ENCODE measurements around the gene AFG3L2. TPM values are rescaled to one million over a fixed set of nuclear protein-coding genes. Genes with fewer than 3 reads are reported as not detected.

The AFG3L2 gene
- total and polyA plus RNA-seq, 10 of the 15 experiments (the other 5 are each of a cell fraction or from before 2014, with no cell fraction given), result 21.0 to 72.7 (median 57.7) TPM

DNA sequence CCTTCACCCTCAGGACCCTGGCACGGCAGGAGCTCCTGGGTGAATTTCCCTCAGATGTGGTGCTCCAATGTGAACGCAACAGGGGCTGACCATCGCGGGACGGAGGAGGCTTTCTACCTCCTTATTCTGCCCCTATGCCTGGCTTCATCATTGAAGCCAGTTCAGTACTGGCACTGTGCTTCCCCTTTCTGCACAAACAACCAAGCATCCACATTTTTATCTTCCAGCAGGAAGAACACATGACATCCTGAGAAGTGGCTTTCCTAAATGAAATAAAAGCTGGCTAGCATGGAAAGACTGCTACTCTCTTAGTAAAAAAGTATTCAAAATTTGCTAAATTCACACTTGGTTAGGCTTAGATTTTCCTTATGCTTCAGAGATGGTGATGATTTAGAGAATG is 24.8 kb downstream of the AFG3L2 start:
- Histone ChIP-seq H3K4me1 (ENCODE audit: control insufficient read depth, insufficient read depth, low read length) (no peaks in the 10 kb centered on the region), H3K36me3 (ENCODE audit: control insufficient read depth in 2 of 2, insufficient read depth in 2 of 2, low read length in 1 of 2) (peaks cover 20 to 36% of the 10 kb centered on the region in 2 experiments), H3K27me3 (replicated peaks in 1 of 2; ENCODE audit: control insufficient read depth in 2 of 2, insufficient read depth in 2 of 2, low read length in 1 of 2) (no peaks in the 10 kb centered on the region), H3K9me3 (replicated peaks; ENCODE audit: control insufficient read depth, insufficient read depth, low read length) (no peaks in the 10 kb centered on the region), H3K4me2 (ENCODE audit: control insufficient read depth, insufficient read depth) (no peak overlapping the region), H3K9ac (ENCODE audit: control insufficient read depth, insufficient read depth, low read length) (no peak overlapping the region), H3K27ac (ENCODE audit: control insufficient read depth, insufficient read depth) (no peak overlapping the region), H3K4me3 (no peak overlapping the region), H4K20me1 (ENCODE audit: control insufficient read depth, insufficient read depth) (no peaks in the 10 kb centered on the region), H2AFZ (ENCODE audit: control insufficient read depth, low read depth, low read length) (no peak overlapping the region), H3K79me2 (ENCODE audit: control insufficient read depth, insufficient read depth, low read length) (no peaks in the 10 kb centered on the region)
- 100% methylated on average over 5 of the region's 5 CpGs for WGBS (ENCODE audit: insufficient coverage, insufficient replicate concordance, low lambda C conversion rate, missing lambda C conversion rate)
- TF ChIP-seq, protein P1, sequence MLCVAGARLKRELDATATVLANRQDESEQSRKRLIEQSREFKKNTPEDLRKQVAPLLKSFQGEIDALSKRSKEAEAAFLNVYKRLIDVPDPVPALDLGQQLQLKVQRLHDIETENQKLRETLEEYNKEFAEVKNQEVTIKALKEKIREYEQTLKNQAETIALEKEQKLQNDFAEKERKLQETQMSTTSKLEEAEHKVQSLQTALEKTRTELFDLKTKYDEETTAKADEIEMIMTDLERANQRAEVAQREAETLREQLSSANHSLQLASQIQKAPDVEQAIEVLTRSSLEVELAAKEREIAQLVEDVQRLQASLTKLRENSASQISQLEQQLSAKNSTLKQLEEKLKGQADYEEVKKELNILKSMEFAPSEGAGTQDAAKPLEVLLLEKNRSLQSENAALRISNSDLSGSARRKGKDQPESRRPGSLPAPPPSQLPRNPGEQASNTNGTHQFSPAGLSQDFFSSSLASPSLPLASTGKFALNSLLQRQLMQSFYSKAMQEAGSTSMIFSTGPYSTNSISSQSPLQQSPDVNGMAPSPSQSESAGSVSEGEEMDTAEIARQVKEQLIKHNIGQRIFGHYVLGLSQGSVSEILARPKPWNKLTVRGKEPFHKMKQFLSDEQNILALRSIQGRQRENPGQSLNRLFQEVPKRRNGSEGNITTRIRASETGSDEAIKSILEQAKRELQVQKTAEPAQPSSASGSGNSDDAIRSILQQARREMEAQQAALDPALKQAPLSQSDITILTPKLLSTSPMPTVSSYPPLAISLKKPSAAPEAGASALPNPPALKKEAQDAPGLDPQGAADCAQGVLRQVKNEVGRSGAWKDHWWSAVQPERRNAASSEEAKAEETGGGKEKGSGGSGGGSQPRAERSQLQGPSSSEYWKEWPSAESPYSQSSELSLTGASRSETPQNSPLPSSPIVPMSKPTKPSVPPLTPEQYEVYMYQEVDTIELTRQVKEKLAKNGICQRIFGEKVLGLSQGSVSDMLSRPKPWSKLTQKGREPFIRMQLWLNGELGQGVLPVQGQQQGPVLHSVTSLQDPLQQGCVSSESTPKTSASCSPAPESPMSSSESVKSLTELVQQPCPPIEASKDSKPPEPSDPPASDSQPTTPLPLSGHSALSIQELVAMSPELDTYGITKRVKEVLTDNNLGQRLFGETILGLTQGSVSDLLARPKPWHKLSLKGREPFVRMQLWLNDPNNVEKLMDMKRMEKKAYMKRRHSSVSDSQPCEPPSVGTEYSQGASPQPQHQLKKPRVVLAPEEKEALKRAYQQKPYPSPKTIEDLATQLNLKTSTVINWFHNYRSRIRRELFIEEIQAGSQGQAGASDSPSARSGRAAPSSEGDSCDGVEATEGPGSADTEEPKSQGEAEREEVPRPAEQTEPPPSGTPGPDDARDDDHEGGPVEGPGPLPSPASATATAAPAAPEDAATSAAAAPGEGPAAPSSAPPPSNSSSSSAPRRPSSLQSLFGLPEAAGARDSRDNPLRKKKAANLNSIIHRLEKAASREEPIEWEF (IDR thresholded peaks at IDR 0.05; ENCODE audit: insufficient replicate concordance, low read depth, low read length), result no peak
- TF ChIP-seq TCF3 (IDR thresholded peaks at IDR 0.05; ENCODE audit: borderline replicate concordance, insufficient read depth, low read depth, low read length) (no peak), SREBF1 (IDR thresholded peaks at IDR 0.05; ENCODE audit: low read length) (no peak), NFYB (IDR thresholded peaks at IDR 0.05; ENCODE audit: insufficient read depth, low read depth, low read length) (no peak), KLF5 (IDR thresholded peaks at IDR 0.05; ENCODE audit: partially characterized antibody) (no peak), NR2C2 (IDR thresholded peaks at IDR 0.05; ENCODE audit: borderline replicate concordance, control insufficient read depth, insufficient read length, low read depth) (no peak), MXI1 (IDR thresholded peaks at IDR 0.05; ENCODE audit: low read depth, low read length) (no peak), JUND (IDR thresholded peaks at IDR 0.05; ENCODE audit: low read depth, low read length) (no peak), PAX5 (IDR thresholded peaks at IDR 0.05; ENCODE audit: borderline replicate concordance, low read depth, low read length) (no peak), HCFC1 (IDR thresholded peaks at IDR 0.05; ENCODE audit: low read length) (no peak), SRF (IDR thresholded peaks at IDR 0.05; ENCODE audit: low read depth in 2 of 2, low read length in 2 of 2) (no peak), POLR2A (IDR thresholded peaks at IDR 0.05; ENCODE audit: low read depth, low read length) (no peak)
- DNase-seq (ENCODE audit: low read depth, low spot score) (no peak), ATAC-seq (no peak), FAIRE-seq (no peak)
- in situ Hi-C loops (cut with MboI), result no loop called here
- intact Hi-C loops (cut with micrococcal nuclease; ENCODE audit: unreplicated experiment), result no loop called here
- no TSS peak for BruUV-seq (replicated peaks)
- ChIA-PET RAD21 (ENCODE audit: unreplicated experiment) (no interaction called here), POLR2A (no interaction called here), CTCF (interaction anchor here (2.7 kb wide), 1 partner anchor 24 kb away, joined by 8 read pairs; no protein-coding TSS in a partner anchor), SMC1A (ENCODE audit: uncharacterized antibody, unreplicated experiment) (interaction anchor here (1.4 kb wide), 1 partner anchor 34 kb away, joined by 5 read pairs; no protein-coding TSS in a partner anchor)

All from GM12878 (cell line).